GM21717 (cell line): ENCODE data around the gene USP19.

ENCODE experiments used
- ATAC-seq: cut with Tn5 transposase; IDR thresholded peaks from one replicate; pipeline ENCODE4 v1.9.1; 2021; ENCODE audit warnings: mild to moderate bottlenecking, moderate library complexity; ENCODE audit not compliant: unreplicated experiment

USP19 gene

GRCh38 chr3:49133226-49133951, 12.8 kb upstream of the USP19 start:
- ATAC-seq: no peak

GRCh38 chr3:49132437-49133225, 12.0 kb upstream of the USP19 start, which contains the start of gene LAMB2:
TSS of gene LAMB2 (minus strand) at chr3:49133050. CDS start at chr3:49132867, 183 bp downstream.
- ATAC-seq: no peak

- ATAC-seq: no peak
Measured at GRCh38 chr3:49132073-49132436, 11.4 kb upstream of the USP19 start.

GRCh38 chr3:49131576-49131975, 11.0 kb upstream of the USP19 start:
- no peak for ATAC-seq

- ATAC-seq: no peak
Measured at GRCh38 chr3:49131040-49131439, 10.4 kb upstream of the USP19 start.

- ATAC-seq: no peak
Measured at GRCh38 chr3:49124991-49125670, 4.5 kb upstream of the USP19 start.

- no peak for ATAC-seq
Measured at GRCh38 chr3:49124203-49124602, 3.6 kb upstream of the USP19 start.

- no peak for ATAC-seq
Measured at GRCh38 chr3:49123687-49124086, 3.1 kb upstream of the USP19 start.

GRCh38 chr3:49122886-49123545, 2.4 kb upstream of the USP19 start:
- no peak for ATAC-seq

- ATAC-seq: no peak
Measured at GRCh38 chr3:49122451-49122850, 1.8 kb upstream of the USP19 start.

- ATAC-seq: no peak
Measured at GRCh38 chr3:49122022-49122421, 1.4 kb upstream of the USP19 start.

- ATAC-seq: no peak
Measured at GRCh38 chr3:49121132-49121736, 611 bp upstream of the USP19 start.

- ATAC-seq: no peak
Measured at GRCh38 chr3:49120096-49120437, 556 bp downstream of the USP19 start.

- ATAC-seq: no peak
Measured at GRCh38 chr3:49119439-49119838, 1.2 kb downstream of the USP19 start.

GRCh38 chr3:49119036-49119435, 1.6 kb downstream of the USP19 start:
- ATAC-seq: no peak

GRCh38 chr3:49112262-49112661, 8.4 kb downstream of the USP19 start:
- no peak for ATAC-seq

- ATAC-seq: no peak
Measured at GRCh38 chr3:49111347-49111746, 9.3 kb downstream of the USP19 start.

GRCh38 chr3:49110780-49111179, 9.8 kb downstream of the USP19 start:
- ATAC-seq: no peak

- no peak for ATAC-seq
Measured at GRCh38 chr3:49108346-49108745, 12.3 kb downstream of the USP19 start.

GRCh38 chr3:49104427-49105291, 16.0 kb downstream of the USP19 start, which contains the start of gene QARS1:
TSS of gene QARS1 (minus strand) at chr3:49104757. CDS start at chr3:49104733, 24 bp downstream.
- ATAC-seq: peak; percentile 67
